Loucy (cell line): ENCODE measurements around the gene SPRR5.

ENCODE experiments used
- H2AFZ ChIP-seq: fragments of 200-600 bp; sonication (generic); 2 replicates; pipeline ENCODE4 v1.6.0; 2016; ENCODE audit warnings: antibody characterized with exemption, mild to moderate bottlenecking, low read length, moderate library complexity
- H3F3A ChIP-seq: fragments of 200-600 bp; 2 replicates; pipeline ENCODE4 v1.6.0; 2016; ENCODE audit warnings: antibody characterized with exemption, low read depth, mild to moderate bottlenecking
- H3K27me3 ChIP-seq: fragments of 200-600 bp; sonication (generic); 2 replicates; pipeline ENCODE4 v1.6.1; 2014; ENCODE audit warnings: low read length, mild to moderate bottlenecking; ENCODE audit not compliant: insufficient read depth, poor library complexity, severe bottlenecking
- H3K36me3 ChIP-seq: fragments of 200-600 bp; sonication (generic); 2 replicates; pipeline ENCODE4 v1.6.1; 2016; ENCODE audit warnings: low read length; ENCODE audit not compliant: insufficient read depth
- H3K4me1 ChIP-seq: fragments of 200-600 bp; sonication (generic); 2 replicates; pipeline ENCODE4 v1.5.1; 2014; ENCODE audit warnings: low read length, mild to moderate bottlenecking; ENCODE audit not compliant: insufficient read depth, poor library complexity, severe bottlenecking
- H3K4me2 ChIP-seq: fragments of 200-600 bp; sonication (generic); 2 replicates; pipeline ENCODE4 v1.6.0; 2014; ENCODE audit warnings: antibody characterized with exemption, low read length, low read depth, mild to moderate bottlenecking; ENCODE audit not compliant: poor library complexity, severe bottlenecking
- H3K4me3 ChIP-seq: fragments of 200-600 bp; sonication (generic); 2 replicates; pipeline ENCODE4 v1.5.1; 2014; ENCODE audit warnings: low read length, mild to moderate bottlenecking, mixed read lengths; ENCODE audit not compliant: poor library complexity, severe bottlenecking
- H3K79me2 ChIP-seq: fragments of 200-600 bp; sonication (generic); 2 replicates; pipeline ENCODE4 v1.6.1; 2014; ENCODE audit warnings: low read length; ENCODE audit not compliant: insufficient read depth
- H3K9ac ChIP-seq: fragments of 200-600 bp; sonication (generic); 2 replicates; pipeline ENCODE4 v1.6.0; 2014; ENCODE audit warnings: mild to moderate bottlenecking, low read depth, low read length, moderate library complexity; ENCODE audit not compliant: poor library complexity, severe bottlenecking
- H3K9me2 ChIP-seq: fragments of 200-600 bp; sonication (generic); replicated peaks from 2 replicates; pipeline ENCODE4 v1.6.1; 2016; ENCODE audit warnings: low read depth, low read length, mixed read lengths
- H3K9me3 ChIP-seq: fragments of 200-600 bp; sonication (generic); 2 replicates; pipeline ENCODE4 v1.6.1; 2014; ENCODE audit warnings: mild to moderate bottlenecking, antibody characterized with exemption, low read length, low read depth; ENCODE audit not compliant: insufficient read depth
- H4K20me1 ChIP-seq: fragments of 200-600 bp; sonication (generic); 2 replicates; pipeline ENCODE4 v1.6.0; 2014; ENCODE audit warnings: antibody characterized with exemption, low read length, mild to moderate bottlenecking; ENCODE audit not compliant: insufficient read depth, poor library complexity, severe bottlenecking
- EZH2phosphoT487 ChIP-seq: fragments of 200-600 bp; IDR thresholded peaks from 2 replicates; pipeline ENCODE4 v1.6.1; 2018; ENCODE audit warnings: antibody characterized with exemption, mild to moderate bottlenecking, moderate library complexity, borderline replicate concordance
- TF ChIP-seq, protein P1 (sequence below): fragments of 200-600 bp; sonication (generic); conservative IDR thresholded peaks from 2 replicates; pipeline ENCODE4 v1.5.1; 2014; ENCODE audit warnings: mild to moderate bottlenecking, antibody characterized with exemption, low read length

Gene SPRR5

DNA sequence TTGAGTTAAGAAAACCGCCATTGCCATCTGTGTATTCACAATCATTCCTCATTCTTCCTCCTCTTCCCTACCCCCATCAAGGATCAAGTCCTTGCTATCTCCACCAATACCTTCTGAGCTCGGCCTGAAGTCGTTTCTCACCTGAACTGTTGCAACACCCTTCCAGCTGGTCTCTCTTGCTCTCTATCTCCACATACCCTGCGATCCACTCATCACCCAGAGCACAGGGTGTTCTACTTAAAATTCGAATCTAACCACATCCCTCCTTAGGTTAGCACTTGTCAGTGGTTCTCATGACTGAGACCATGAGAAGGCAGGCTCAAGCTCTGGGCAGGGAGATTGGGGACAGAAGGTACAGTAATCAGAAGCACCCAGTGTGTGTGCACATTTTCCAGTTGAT is 34.1 kb upstream of the SPRR5 start:
- H3K9ac ChIP-seq = no peak overlapping the region
- no peaks in the 10 kb centered on the region for H3K27me3 ChIP-seq
- no peaks in the 10 kb centered on the region for H3K9me3 ChIP-seq
- no peak overlapping the region for H3K4me3 ChIP-seq
- no peaks in the 10 kb centered on the region for H3K36me3 ChIP-seq
- no peaks in the 10 kb centered on the region for H4K20me1 ChIP-seq
- TF ChIP-seq, protein P1, sequence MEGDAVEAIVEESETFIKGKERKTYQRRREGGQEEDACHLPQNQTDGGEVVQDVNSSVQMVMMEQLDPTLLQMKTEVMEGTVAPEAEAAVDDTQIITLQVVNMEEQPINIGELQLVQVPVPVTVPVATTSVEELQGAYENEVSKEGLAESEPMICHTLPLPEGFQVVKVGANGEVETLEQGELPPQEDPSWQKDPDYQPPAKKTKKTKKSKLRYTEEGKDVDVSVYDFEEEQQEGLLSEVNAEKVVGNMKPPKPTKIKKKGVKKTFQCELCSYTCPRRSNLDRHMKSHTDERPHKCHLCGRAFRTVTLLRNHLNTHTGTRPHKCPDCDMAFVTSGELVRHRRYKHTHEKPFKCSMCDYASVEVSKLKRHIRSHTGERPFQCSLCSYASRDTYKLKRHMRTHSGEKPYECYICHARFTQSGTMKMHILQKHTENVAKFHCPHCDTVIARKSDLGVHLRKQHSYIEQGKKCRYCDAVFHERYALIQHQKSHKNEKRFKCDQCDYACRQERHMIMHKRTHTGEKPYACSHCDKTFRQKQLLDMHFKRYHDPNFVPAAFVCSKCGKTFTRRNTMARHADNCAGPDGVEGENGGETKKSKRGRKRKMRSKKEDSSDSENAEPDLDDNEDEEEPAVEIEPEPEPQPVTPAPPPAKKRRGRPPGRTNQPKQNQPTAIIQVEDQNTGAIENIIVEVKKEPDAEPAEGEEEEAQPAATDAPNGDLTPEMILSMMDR = no peak
- no peak for TF ChIP-seq EZH2phosphoT487
- H3K79me2 ChIP-seq = no peaks in the 10 kb centered on the region
- H2AFZ ChIP-seq = no peak overlapping the region
- no peaks in the 10 kb centered on the region for H3F3A ChIP-seq
- H3K9me2 ChIP-seq = no peaks in the 10 kb centered on the region
- no peak overlapping the region for H3K4me2 ChIP-seq
- no peaks in the 10 kb centered on the region for H3K4me1 ChIP-seq

DNA sequence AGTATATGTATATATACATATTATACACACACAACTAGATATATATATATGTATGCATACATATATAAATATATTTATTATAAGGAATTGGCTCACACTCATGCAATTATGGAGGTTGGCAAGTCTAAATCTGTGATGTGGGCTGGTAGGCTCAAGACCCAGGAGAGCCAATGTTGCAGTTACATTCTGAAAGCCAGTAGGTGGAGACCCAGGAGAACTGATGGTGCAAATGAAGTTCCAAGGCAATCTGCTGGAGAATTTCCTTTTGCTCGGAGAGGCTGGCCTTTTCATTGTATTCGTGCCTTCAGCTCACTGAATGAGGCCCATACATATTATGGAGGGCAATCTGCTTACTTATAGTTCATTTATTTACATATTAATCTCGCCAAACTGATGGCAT is 29.2 kb upstream of the SPRR5 start:
- H3K27me3 ChIP-seq = no peaks in the 10 kb centered on the region
- TF ChIP-seq, protein P1 = no peak
- TF ChIP-seq EZH2phosphoT487 = no peak
- H3K79me2 ChIP-seq = no peaks in the 10 kb centered on the region
- no peaks in the 10 kb centered on the region for H3K9me2 ChIP-seq
- H4K20me1 ChIP-seq = no peaks in the 10 kb centered on the region
- H3K9ac ChIP-seq = no peak overlapping the region
- no peaks in the 10 kb centered on the region for H3F3A ChIP-seq
- no peaks in the 10 kb centered on the region for H3K36me3 ChIP-seq
- no peak overlapping the region for H3K4me3 ChIP-seq
- H3K4me1 ChIP-seq = no peaks in the 10 kb centered on the region
- H3K4me2 ChIP-seq = no peak overlapping the region
- H2AFZ ChIP-seq = no peak overlapping the region
- no peaks in the 10 kb centered on the region for H3K9me3 ChIP-seq

DNA sequence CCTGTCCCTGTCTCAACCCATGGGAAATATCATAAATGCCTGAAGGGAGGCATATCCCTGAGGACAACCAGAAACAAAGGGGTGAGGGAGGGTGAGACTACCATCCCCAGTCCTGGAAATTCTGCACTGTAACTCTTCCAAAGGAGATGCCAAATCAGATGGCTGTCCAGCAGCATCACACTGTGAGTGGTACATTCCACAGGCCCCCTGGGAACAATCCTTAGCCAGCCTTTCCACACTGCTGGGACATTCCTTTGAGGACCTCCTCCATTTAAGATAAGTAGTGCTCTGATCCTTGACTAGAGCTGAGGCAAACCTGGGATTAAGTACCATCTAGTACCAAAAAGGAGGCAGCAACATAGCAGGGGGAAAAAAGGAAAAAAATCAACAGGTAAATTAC is 27.9 kb upstream of the SPRR5 start:
- Histone ChIP-seq H3K36me3 (no peaks in the 10 kb centered on the region), H3K4me2 (no peak overlapping the region), H3K4me1 (no peaks in the 10 kb centered on the region), H3K9me2 (no peaks in the 10 kb centered on the region), H3K9ac (no peak overlapping the region), H3K27me3 (no peaks in the 10 kb centered on the region), H3F3A (no peaks in the 10 kb centered on the region), H2AFZ (no peak overlapping the region), H3K79me2 (no peaks in the 10 kb centered on the region), H3K9me3 (no peaks in the 10 kb centered on the region), H3K4me3 (no peak overlapping the region), H4K20me1 (no peaks in the 10 kb centered on the region)
- TF ChIP-seq EZH2phosphoT487 = no peak

DNA sequence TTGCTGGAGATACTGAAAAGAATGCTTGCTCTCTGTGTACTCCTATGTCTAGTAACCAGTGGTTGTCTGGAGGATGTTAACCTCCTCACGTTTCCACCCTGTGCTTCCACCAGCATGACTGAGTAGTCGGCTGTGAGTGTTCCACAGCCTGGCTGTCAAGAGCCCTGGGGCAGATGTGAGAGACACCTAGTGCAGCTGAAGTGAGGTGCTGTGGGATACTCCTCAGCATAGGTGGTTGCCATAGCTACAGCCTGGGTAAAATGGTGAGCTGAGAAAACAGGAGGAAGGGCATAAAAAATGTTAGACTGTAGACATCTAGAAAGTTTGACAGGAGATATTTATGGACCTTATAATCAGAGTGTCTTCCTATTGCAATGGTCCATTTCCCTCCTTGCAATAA is 22.8 kb upstream of the SPRR5 start:
- Histone ChIP-seq H2AFZ (no peak overlapping the region), H3K27me3 (no peaks in the 10 kb centered on the region), H3K9ac (no peak overlapping the region), H3K79me2 (no peaks in the 10 kb centered on the region), H3K4me1 (no peaks in the 10 kb centered on the region), H3K4me3 (no peak overlapping the region), H3K36me3 (no peaks in the 10 kb centered on the region), H3K9me3 (no peaks in the 10 kb centered on the region), H3K9me2 (no peaks in the 10 kb centered on the region), H3K4me2 (no peak overlapping the region), H4K20me1 (no peaks in the 10 kb centered on the region), H3F3A (no peaks in the 10 kb centered on the region)
- TF ChIP-seq, protein P1 = no peak
- TF ChIP-seq EZH2phosphoT487 = no peak
